ENCODE data around the gene PRRC2C. TPM values are rescaled to one million over a fixed set of nuclear protein-coding genes. Genes with fewer than 3 reads are reported as not detected.

PRRC2C gene
- 54.6 to 77.6 TPM (median 65.4 TPM) in 5 replicates for total RNA-seq (2022; extraction: Qiagen RNA extraction)

GRCh38 chr1:171485375-171486047, at the start of gene PRRC2C:
PRRC2C (plus strand) TSS chr1:171485530; CDS start chr1:171512089, 26,559 bp downstream.

GRCh38 chr1:171622152-171622462, 136.8 kb downstream of the PRRC2C start, which contains the start of gene MYOCOS:
MYOCOS (plus strand) TSS chr1:171622243; CDS start chr1:171623884, 1,641 bp downstream.

Other genes starting within 250 kb of the PRRC2C start
- gene FMO1, start 237.0 kb upstream of the PRRC2C start, total RNA-seq (2022; extraction: Qiagen RNA extraction): not detected in 5 replicates
- gene FMO4, start 171.3 kb upstream of the PRRC2C start, total RNA-seq (2022; extraction: Qiagen RNA extraction): 0.24 to 0.50 TPM (median 0.42 TPM) in 5 replicates
- gene MYOCOS, start 136.7 kb downstream of the PRRC2C start, total RNA-seq (2022; extraction: Qiagen RNA extraction): not detected in 5 replicates
- gene MYOC, start 167.2 kb downstream of the PRRC2C start, total RNA-seq (2022; extraction: Qiagen RNA extraction): not detected in 5 replicates